GM12891 (cell line): ENCODE data around the gene SLC1A2.

Experiments
- POLR2A ChIP-seq: IDR thresholded peaks from 2 replicates; pipeline ENCODE4 v1.6.1; 2011; ENCODE audit warnings: low read depth, low read length, control low read depth
- POLR2AphosphoS5 ChIP-seq: IDR thresholded peaks from 2 replicates; pipeline ENCODE4 v1.6.1; 2011; ENCODE audit warnings: low read depth, low read length, control low read depth
- POU2F2 ChIP-seq: IDR thresholded peaks from 2 replicates; pipeline ENCODE4 v1.6.1; 2011; ENCODE audit warnings: low read depth, mild to moderate bottlenecking, control low read depth, low read length, moderate library complexity
- TAF1 ChIP-seq: IDR thresholded peaks from 2 replicates; pipeline ENCODE4 v1.6.1; 2011; ENCODE audit warnings: low read depth, low read length, control low read depth

- TF ChIP-seq POLR2A = no peak
- no peak for TF ChIP-seq POLR2AphosphoS5
- no peak for TF ChIP-seq TAF1
- no peak for TF ChIP-seq POU2F2
Measured at GRCh38 chr11:35262735-35263134, 156.6 kb downstream of the SLC1A2 start.
